ENCODE results near the gene RPN1.
A peak's percentile ranks its signal among the peaks of the same experiment; 100 is the strongest.

The RPN1 gene

GRCh38 chr3:128610451-128611070 lies 40.1 kb downstream of the RPN1 start:
- TF ChIP-seq EZH2 (IDR thresholded peaks at IDR 0.05; ENCODE audit: borderline replicate concordance, low read depth, low read length, severe bottlenecking), result no peak
- TF ChIP-seq, protein P1, sequence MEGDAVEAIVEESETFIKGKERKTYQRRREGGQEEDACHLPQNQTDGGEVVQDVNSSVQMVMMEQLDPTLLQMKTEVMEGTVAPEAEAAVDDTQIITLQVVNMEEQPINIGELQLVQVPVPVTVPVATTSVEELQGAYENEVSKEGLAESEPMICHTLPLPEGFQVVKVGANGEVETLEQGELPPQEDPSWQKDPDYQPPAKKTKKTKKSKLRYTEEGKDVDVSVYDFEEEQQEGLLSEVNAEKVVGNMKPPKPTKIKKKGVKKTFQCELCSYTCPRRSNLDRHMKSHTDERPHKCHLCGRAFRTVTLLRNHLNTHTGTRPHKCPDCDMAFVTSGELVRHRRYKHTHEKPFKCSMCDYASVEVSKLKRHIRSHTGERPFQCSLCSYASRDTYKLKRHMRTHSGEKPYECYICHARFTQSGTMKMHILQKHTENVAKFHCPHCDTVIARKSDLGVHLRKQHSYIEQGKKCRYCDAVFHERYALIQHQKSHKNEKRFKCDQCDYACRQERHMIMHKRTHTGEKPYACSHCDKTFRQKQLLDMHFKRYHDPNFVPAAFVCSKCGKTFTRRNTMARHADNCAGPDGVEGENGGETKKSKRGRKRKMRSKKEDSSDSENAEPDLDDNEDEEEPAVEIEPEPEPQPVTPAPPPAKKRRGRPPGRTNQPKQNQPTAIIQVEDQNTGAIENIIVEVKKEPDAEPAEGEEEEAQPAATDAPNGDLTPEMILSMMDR (IDR thresholded peaks at IDR 0.05; ENCODE audit: borderline replicate concordance, extremely low read depth, low read length, poor library complexity, severe bottlenecking), result no peak
- Histone ChIP-seq H2AFZ (ENCODE audit: low read depth, low read length) (no peak overlapping the region), H3K27ac (ENCODE audit: low read length) (no peak overlapping the region), H3K36me3 (ENCODE audit: insufficient read depth, low read length) (no peaks in the 10 kb centered on the region), H3K9me3 (ENCODE audit: insufficient read depth, low read length, severe bottlenecking) (no peaks in the 10 kb centered on the region), H3K27me3 (ENCODE audit: insufficient read depth, low read length, poor library complexity) (no peaks in the 10 kb centered on the region), H3K4me1 (ENCODE audit: insufficient read depth, low read length) (peaks cover 8% of the 10 kb centered on the region), H4K20me1 (ENCODE audit: insufficient read depth, low read length) (no peaks in the 10 kb centered on the region), H3K9ac (ENCODE audit: low read depth, low read length) (no peak overlapping the region), H3K4me3 (ENCODE audit: low read depth in 1 of 2, low read length in 2 of 2) (no peak overlapping the region), H3K4me2 (ENCODE audit: insufficient read depth, low read length) (no peak overlapping the region), H3K79me2 (ENCODE audit: insufficient read depth, low read length) (no peaks in the 10 kb centered on the region)
- ATAC-seq (ENCODE audit: insufficient read depth, low read depth) (no peak), DNase-seq (no peak)

DNA sequence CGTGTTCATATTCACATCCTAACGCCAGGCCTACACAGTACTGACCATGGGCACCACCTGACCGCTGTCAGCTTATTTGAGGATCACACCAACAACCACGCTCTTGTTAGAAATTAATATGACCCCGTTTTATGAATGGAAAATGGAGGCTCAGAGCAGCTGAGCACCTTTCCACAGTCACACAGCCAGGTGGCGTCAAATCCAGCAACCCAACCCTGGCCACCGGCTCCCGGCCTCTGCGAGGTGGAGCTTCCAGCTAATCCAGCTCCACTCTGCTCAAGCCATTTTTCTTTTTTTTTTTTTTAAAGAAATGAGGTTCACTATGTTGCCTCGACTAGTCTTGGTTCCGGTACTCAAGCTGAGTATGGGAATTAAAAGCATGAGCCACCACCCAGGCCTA lies 41.3 kb downstream of the RPN1 start:
- no peak overlapping the region for H3K9ac ChIP-seq (ENCODE audit: low read depth, low read length)

DNA sequence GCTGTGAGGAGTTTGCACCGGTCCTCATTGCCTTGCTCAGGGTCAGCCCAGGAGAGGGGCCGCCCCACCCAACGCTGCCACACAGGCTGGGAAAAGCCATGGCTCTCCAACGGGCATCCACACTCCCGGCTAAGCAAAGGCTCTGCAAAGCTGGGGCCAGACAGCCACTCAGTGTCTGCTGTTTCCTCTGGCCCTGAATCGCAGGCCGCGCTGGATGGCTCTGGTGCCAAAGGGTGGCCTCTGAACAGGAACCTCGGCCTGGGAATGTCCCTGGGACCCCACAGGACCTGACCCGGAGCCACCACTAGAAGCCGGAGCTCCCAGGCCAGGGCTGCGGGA lies 42.9 kb downstream of the RPN1 start:
- Histone ChIP-seq H3K9ac (ENCODE audit: low read depth, low read length) (peak overlapping the region; percentile 27; the same call in 1 of the 2 replicates), H3K27ac (ENCODE audit: low read length) (no peak overlapping the region), H3K36me3 (ENCODE audit: insufficient read depth, low read length) (no peaks in the 10 kb centered on the region), H3K79me2 (ENCODE audit: insufficient read depth, low read length) (no peaks in the 10 kb centered on the region), H3K27me3 (ENCODE audit: insufficient read depth, low read length, poor library complexity) (no peaks in the 10 kb centered on the region), H3K9me3 (ENCODE audit: insufficient read depth, low read length, severe bottlenecking) (no peaks in the 10 kb centered on the region), H2AFZ (ENCODE audit: low read depth, low read length) (no peak overlapping the region), H3K4me3 (ENCODE audit: low read depth in 1 of 2, low read length in 2 of 2) (no peak overlapping the region), H3K4me2 (ENCODE audit: insufficient read depth, low read length) (peak overlapping the region; percentile 80), H3K4me1 (ENCODE audit: insufficient read depth, low read length) (peaks cover 8% of the 10 kb centered on the region), H4K20me1 (ENCODE audit: insufficient read depth, low read length) (no peaks in the 10 kb centered on the region)
- DNase-seq (no peak), ATAC-seq (ENCODE audit: insufficient read depth, low read depth) (no peak)
- no peak for TF ChIP-seq EZH2 (IDR thresholded peaks at IDR 0.05; ENCODE audit: borderline replicate concordance, low read depth, low read length, severe bottlenecking)
- TF ChIP-seq, protein P1 (IDR thresholded peaks at IDR 0.05; ENCODE audit: borderline replicate concordance, extremely low read depth, low read length, poor library complexity, severe bottlenecking), result no peak

More for the DNA sequence above, 41.3 kb downstream of the RPN1 start:
- H3K27ac ChIP-seq (ENCODE audit: low read length), result no peak overlapping the region
- H3K79me2 ChIP-seq (ENCODE audit: insufficient read depth, low read length), result no peaks in the 10 kb centered on the region
- H3K4me2 ChIP-seq (ENCODE audit: insufficient read depth, low read length), result no peak overlapping the region
- no peak for TF ChIP-seq EZH2 (IDR thresholded peaks at IDR 0.05; ENCODE audit: borderline replicate concordance, low read depth, low read length, severe bottlenecking)
- TF ChIP-seq, protein P1 (IDR thresholded peaks at IDR 0.05; ENCODE audit: borderline replicate concordance, extremely low read depth, low read length, poor library complexity, severe bottlenecking), result no peak
- ATAC-seq (ENCODE audit: insufficient read depth, low read depth), result no peak
- H4K20me1 ChIP-seq (ENCODE audit: insufficient read depth, low read length), result no peaks in the 10 kb centered on the region
- H2AFZ ChIP-seq (ENCODE audit: low read depth, low read length), result no peak overlapping the region
- no peak overlapping the region for H3K4me3 ChIP-seq (ENCODE audit: low read depth in 1 of 2, low read length in 2 of 2)
- no peaks in the 10 kb centered on the region for H3K9me3 ChIP-seq (ENCODE audit: insufficient read depth, low read length, severe bottlenecking)
- peaks cover 8% of the 10 kb centered on the region for H3K4me1 ChIP-seq (ENCODE audit: insufficient read depth, low read length)
- H3K36me3 ChIP-seq (ENCODE audit: insufficient read depth, low read length), result no peaks in the 10 kb centered on the region
- no peaks in the 10 kb centered on the region for H3K27me3 ChIP-seq (ENCODE audit: insufficient read depth, low read length, poor library complexity)
- DNase-seq, result no peak

All from DND-41 (cell line).